SU-DHL-6 (cell line): ENCODE data around the gene CYP1A1.

ENCODE experiments used
- H2AFZ ChIP-seq: fragments of 200-600 bp; sonication (generic); 2 replicates; pipeline ENCODE4 v1.6.1; 2014; ENCODE audit warnings: low read depth, mild to moderate bottlenecking, moderate library complexity, mixed read lengths, antibody characterized with exemption, low read length; ENCODE audit not compliant: severe bottlenecking
- H3F3A ChIP-seq: fragments of 200-600 bp; shearing (Covaris generic); 2 replicates; pipeline ENCODE4 v1.6.0; 2016; ENCODE audit warnings: antibody characterized with exemption, mild to moderate bottlenecking; ENCODE audit not compliant: insufficient read depth
- H3K27ac ChIP-seq: fragments of 200-600 bp; sonication (generic); 2 replicates; pipeline ENCODE4 v1.5.1; 2016; ENCODE audit warnings: low read depth, mild to moderate bottlenecking, low read length, moderate library complexity, mixed read lengths
- H3K27me3 ChIP-seq: fragments of 200-600 bp; sonication (generic), shearing (Covaris generic); 2 replicates; pipeline ENCODE4 v1.6.0; 2014; ENCODE audit warnings: mild to moderate bottlenecking, low read length
- H3K36me3 ChIP-seq: fragments of 200-600 bp; sonication (generic); 2 replicates; pipeline ENCODE4 v1.6.1; 2014; ENCODE audit warnings: mild to moderate bottlenecking, low read length, mixed read lengths
- H3K4me2 ChIP-seq: fragments of 300-600, 200-600 bp; shearing (Covaris generic), sonication (generic); 2 replicates; pipeline ENCODE4 v1.6.0; 2014; ENCODE audit warnings: low read length, low read depth, mild to moderate bottlenecking; ENCODE audit not compliant: poor library complexity, severe bottlenecking
- H3K4me3 ChIP-seq: fragments of 200-600 bp; sonication (generic); 2 replicates; pipeline ENCODE4 v1.5.1; 2014; ENCODE audit warnings: antibody characterized with exemption, low read length, mild to moderate bottlenecking, mixed read lengths; ENCODE audit not compliant: insufficient read depth, poor library complexity, severe bottlenecking
- H3K79me2 ChIP-seq: fragments of 200-600 bp; sonication (generic); 2 replicates; pipeline ENCODE4 v1.6.1; 2014; ENCODE audit warnings: mild to moderate bottlenecking, low read length, moderate library complexity; ENCODE audit not compliant: insufficient read depth
- H3K9ac ChIP-seq: fragments of 200-600 bp; sonication (generic); 2 replicates; pipeline ENCODE4 v1.7.0; 2014; ENCODE audit warnings: mild to moderate bottlenecking, low read length
- H3K9me2 ChIP-seq: fragments of 200-600 bp; sonication (generic); replicated peaks from 2 replicates; pipeline ENCODE4 v1.6.1; 2014; ENCODE audit warnings: low read length; ENCODE audit not compliant: insufficient read depth
- H3K9me3 ChIP-seq: fragments of 200-600 bp; sonication (generic); 2 replicates; pipeline ENCODE4 v1.6.1; 2014; ENCODE audit warnings: low read length, mixed read lengths; ENCODE audit not compliant: insufficient read depth
- H4K20me1 ChIP-seq: fragments of 200-600 bp; sonication (generic); 2 replicates; pipeline ENCODE4 v1.6.1; 2014; ENCODE audit warnings: low read depth, mild to moderate bottlenecking, antibody characterized with exemption, low read length, moderate library complexity, mixed read lengths
- CTCF ChIP-seq: fragments of 200-600 bp; sonication (generic); IDR thresholded peaks from one replicate; pipeline ENCODE4 v1.5.1; 2017; ENCODE audit warnings: antibody characterized with exemption, mild to moderate bottlenecking, low read length, moderate library complexity; ENCODE audit not compliant: insufficient read depth, poor library complexity, severe bottlenecking
- EZH2phosphoT487 ChIP-seq: fragments of 200-600 bp; sonication (generic), shearing (Covaris generic); conservative IDR thresholded peaks from 2 replicates; pipeline ENCODE4 v1.6.1; 2018; ENCODE audit warnings: mild to moderate bottlenecking, antibody characterized with exemption, low read length, moderate library complexity, mixed read lengths

Gene CYP1A1

DNA sequence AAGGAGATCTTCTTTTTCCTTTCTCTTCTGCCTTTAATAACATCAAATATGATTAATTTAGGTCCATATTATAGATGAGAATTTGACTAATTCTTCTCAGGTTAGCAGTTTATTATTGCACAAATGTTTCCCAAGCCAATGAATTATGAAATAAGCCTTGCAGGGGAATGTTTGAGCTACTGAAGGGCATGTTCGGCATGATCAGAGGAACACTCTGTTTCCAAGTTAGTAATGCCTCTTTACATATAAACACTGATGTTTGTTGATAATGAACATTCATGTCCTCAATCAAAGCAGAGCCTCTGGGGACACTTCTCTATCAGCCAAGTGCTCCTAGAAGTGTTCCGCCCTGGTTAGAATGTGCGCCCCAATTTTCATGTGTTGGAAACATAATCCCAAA, 10.0 kb upstream of the CYP1A1 start:
- Histone ChIP-seq H2AFZ (no peak overlapping the region), H3K9me3 (no peaks in the 10 kb centered on the region; the same call in 1 of the 2 replicates), H3K36me3 (no peaks in the 10 kb centered on the region), H3K9ac (no peak overlapping the region), H3F3A (no peaks in the 10 kb centered on the region), H3K9me2 (no peaks in the 10 kb centered on the region), H3K79me2 (no peaks in the 10 kb centered on the region), H3K27ac (no peak overlapping the region), H4K20me1 (no peaks in the 10 kb centered on the region), H3K27me3 (no peaks in the 10 kb centered on the region), H3K4me3 (no peak overlapping the region), H3K4me2 (no peak overlapping the region)
- TF ChIP-seq CTCF = no peak
- TF ChIP-seq EZH2phosphoT487 = no peak

DNA sequence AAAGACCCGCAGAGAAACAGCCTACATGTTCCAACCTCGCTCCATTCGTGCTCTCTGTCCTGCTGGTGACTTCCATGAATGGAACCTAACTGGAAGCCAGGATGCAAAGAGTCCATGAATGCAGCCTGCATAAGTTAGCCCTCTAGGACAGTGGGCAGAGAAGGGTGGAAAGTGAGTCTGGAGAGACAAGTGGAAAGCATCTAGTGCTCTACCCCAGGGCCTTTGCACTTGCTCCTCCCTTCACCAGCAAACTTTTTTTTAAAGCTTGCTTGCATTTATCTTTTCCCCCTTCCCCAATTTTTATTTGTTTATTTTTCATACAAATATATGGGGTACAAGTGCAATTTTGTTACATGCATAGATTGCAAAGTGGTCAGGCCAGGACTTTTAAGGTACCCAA, 7.9 kb upstream of the CYP1A1 start:
- no peaks in the 10 kb centered on the region; the same call in 1 of the 2 replicates for H3K9me3 ChIP-seq
- H3K36me3 ChIP-seq = no peaks in the 10 kb centered on the region

DNA sequence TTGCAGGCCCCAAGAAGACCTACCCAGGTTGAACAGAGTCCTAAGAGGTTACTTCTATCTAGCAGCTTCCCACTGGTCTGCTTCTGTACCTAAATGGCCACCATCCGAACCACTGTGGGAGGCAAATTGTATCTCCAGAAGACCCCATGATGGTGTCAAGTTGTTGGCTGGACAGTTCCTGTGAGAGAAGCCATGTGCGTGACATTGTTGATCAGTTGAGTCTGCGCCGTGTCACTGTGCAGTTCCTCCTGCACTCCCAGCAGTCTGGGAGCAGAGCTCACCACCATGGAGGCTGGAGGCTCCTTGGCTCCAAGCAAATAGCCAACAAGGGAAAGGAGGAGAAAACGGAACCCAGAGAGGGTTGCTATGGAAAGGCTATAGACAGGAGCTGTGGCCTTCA, 7.5 kb upstream of the CYP1A1 start:
- Histone ChIP-seq H3K9me3 (no peaks in the 10 kb centered on the region; the same call in 1 of the 2 replicates), H3K9ac (no peak overlapping the region), H4K20me1 (no peaks in the 10 kb centered on the region), H3K36me3 (no peaks in the 10 kb centered on the region), H3F3A (no peaks in the 10 kb centered on the region), H2AFZ (no peak overlapping the region), H3K9me2 (no peaks in the 10 kb centered on the region), H3K4me2 (no peak overlapping the region), H3K27me3 (no peaks in the 10 kb centered on the region), H3K4me3 (no peak overlapping the region), H3K79me2 (no peaks in the 10 kb centered on the region), H3K27ac (no peak overlapping the region)
- TF ChIP-seq EZH2phosphoT487 (no peak), CTCF (no peak)

More for the DNA sequence above, 7.9 kb upstream of the CYP1A1 start:
- Histone ChIP-seq H3K27ac (no peak overlapping the region), H3F3A (no peaks in the 10 kb centered on the region), H4K20me1 (no peaks in the 10 kb centered on the region), H2AFZ (no peak overlapping the region), H3K79me2 (no peaks in the 10 kb centered on the region), H3K27me3 (no peaks in the 10 kb centered on the region), H3K9ac (no peak overlapping the region), H3K4me2 (no peak overlapping the region), H3K9me2 (no peaks in the 10 kb centered on the region), H3K4me3 (no peak overlapping the region)
- TF ChIP-seq EZH2phosphoT487 = no peak
- TF ChIP-seq CTCF = no peak
